ENCODE measurements around the gene MBTPS1. TPM values are rescaled to one million over a fixed set of nuclear protein-coding genes. Genes with fewer than 3 reads are reported as not detected.
A peak's percentile ranks its signal among the peaks of the same experiment; 100 is the strongest.

MBTPS1 gene
- total and polyA plus RNA-seq, 8 donors, result 21.4 to 112 (median 56.1) TPM

DNA sequence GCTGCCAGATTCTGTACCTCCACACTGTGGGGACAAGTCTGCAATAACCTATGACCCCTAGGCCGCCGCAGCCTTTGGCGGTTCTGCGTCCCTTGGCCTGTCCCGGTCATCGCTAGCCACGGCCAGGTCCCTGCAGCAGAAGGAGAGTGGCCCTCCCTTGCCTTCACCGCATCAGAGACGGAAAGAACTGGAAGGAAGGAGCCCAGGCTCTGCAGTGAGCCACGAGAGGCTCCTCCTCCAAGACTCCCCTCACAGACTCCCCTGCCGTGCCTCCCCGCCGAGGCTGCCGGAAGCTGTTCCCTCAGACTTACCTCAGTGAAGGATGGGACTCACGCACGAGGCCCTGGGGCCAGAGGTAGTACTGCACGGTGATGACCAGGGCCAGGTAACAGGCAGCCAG, 85.2 kb downstream of the MBTPS1 start:
- Histone ChIP-seq H3K36me3 (no peaks in the 10 kb centered on the region), H3K4me1 (no peaks in the 10 kb centered on the region), H3K27ac (no peak overlapping the region), H3K4me3 (no peak overlapping the region), H3K9me3 (peaks cover 0 to 11% (median 9%) of the 10 kb centered on the region in 4 donors), H3K27me3 (peaks cover 0 to 28% (median 0%) of the 10 kb centered on the region in 3 donors)
- WGBS, 5 donors, result 78 to 92% (median 81%) methylated on average over 10 to 17 of the region's 17 CpGs
- TF ChIP-seq EP300 (IDR thresholded peaks at IDR 0.05) (no peak), POLR2AphosphoS5 (IDR thresholded peaks at IDR 0.05) (no peak), CTCF (IDR thresholded peaks at IDR 0.05) (no peak), POLR2A (IDR thresholded peaks at IDR 0.05) (no peak)
- intact Hi-C loops (cut with DNase I; ENCODE audit: low total_unique reads), result no loop called here
- DNase-seq, result no peak

- intact Hi-C loops (cut with DNase I; ENCODE audit: low total_unique reads), result no loop called here
- Histone ChIP-seq H3K36me3 (no peaks in the 10 kb centered on the region), H3K27me3 (peaks cover 0 to 37% (median 0%) of the 10 kb centered on the region in 3 donors), H3K9me3 (no peaks in the 10 kb centered on the region), H3K4me1 (no peaks in the 10 kb centered on the region), H3K27ac (no peak overlapping the region), H3K4me3 (no peak overlapping the region)
- 64 to 74% (median 65%) methylated on average over 12 to 14 of the region's 14 CpGs for WGBS, 5 donors
- TF ChIP-seq POLR2A (IDR thresholded peaks at IDR 0.05), result no peak
- no peak for TF ChIP-seq EP300 (IDR thresholded peaks at IDR 0.05)
- no peak for TF ChIP-seq CTCF (IDR thresholded peaks at IDR 0.05)
- TF ChIP-seq POLR2AphosphoS5 (IDR thresholded peaks at IDR 0.05), result no peak
- DNase-seq, result no peak
Observed at GRCh38 chr16:84029297-84030047, 87.3 kb downstream of the MBTPS1 start.

DNA sequence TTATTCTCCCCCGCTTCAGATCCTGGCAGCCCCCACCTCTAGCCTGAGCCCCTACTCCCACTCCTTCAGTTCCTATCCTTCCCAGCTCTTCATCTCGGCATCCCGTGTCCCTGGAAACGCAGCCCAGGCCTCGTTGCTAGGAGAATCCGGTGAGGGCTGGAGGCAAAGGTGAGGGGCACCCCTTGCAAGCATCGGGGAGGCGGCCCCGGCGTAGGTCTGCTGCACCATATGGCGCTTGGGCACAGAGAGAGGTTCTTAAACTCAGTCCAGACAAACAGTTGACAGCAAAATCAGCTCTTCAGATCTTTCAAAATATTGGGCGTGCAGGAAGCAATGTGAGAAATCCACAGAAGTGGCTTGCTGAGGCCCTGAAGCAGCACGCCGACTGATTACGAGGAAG, 89.1 kb downstream of the MBTPS1 start:
- no peak overlapping the region for H3K4me3 ChIP-seq
- 62 to 77% (median 68%) methylated on average over 15 of the region's 15 CpGs for WGBS, 5 donors
- no peaks in the 10 kb centered on the region for H3K36me3 ChIP-seq
- intact Hi-C loops (cut with DNase I; ENCODE audit: low total_unique reads), result no loop called here
- peaks cover 0 to 43% (median 0%) of the 10 kb centered on the region in 3 donors for H3K27me3 ChIP-seq
- DNase-seq, result peak in 1 of 2 donors; percentile 59
- no peaks in the 10 kb centered on the region for H3K4me1 ChIP-seq
- no peaks in the 10 kb centered on the region for H3K9me3 ChIP-seq
- TF ChIP-seq POLR2A (IDR thresholded peaks at IDR 0.05) (no peak), CTCF (IDR thresholded peaks at IDR 0.05) (no peak), EP300 (IDR thresholded peaks at IDR 0.05) (no peak), POLR2AphosphoS5 (IDR thresholded peaks at IDR 0.05) (no peak)
- H3K27ac ChIP-seq, result no peak overlapping the region

GRCh38 chr16:84026606-84027005, 90.1 kb downstream of the MBTPS1 start:
- no peak overlapping the region for H3K4me3 ChIP-seq
- H3K27ac ChIP-seq, result no peak overlapping the region
- WGBS, 5 donors, result 79 to 84% (median 82%) methylated on average over 10 of the region's 10 CpGs
- intact Hi-C loops (cut with DNase I; ENCODE audit: low total_unique reads), result no loop called here
- TF ChIP-seq POLR2A (IDR thresholded peaks at IDR 0.05) (no peak), POLR2AphosphoS5 (IDR thresholded peaks at IDR 0.05) (no peak), EP300 (IDR thresholded peaks at IDR 0.05) (no peak), CTCF (IDR thresholded peaks at IDR 0.05) (no peak)
- H3K36me3 ChIP-seq, result no peaks in the 10 kb centered on the region
- H3K9me3 ChIP-seq, result peaks cover 2 to 6% (median 6%) of the 10 kb centered on the region in 4 donors
- no peaks in the 10 kb centered on the region for H3K4me1 ChIP-seq
- H3K27me3 ChIP-seq, result peaks cover 0 to 33% (median 0%) of the 10 kb centered on the region in 3 donors
- DNase-seq, result no peak

All from stomach (tissue), 9 donors.